Glomerular visceral epithelial cell (primary cell): Measurements from ENCODE around the gene SPACA9.

Experiments
- DNase-seq: peaks from one replicate; pipeline ENCODE4 v3.0.0-alpha.2; 2016; ENCODE audit errors: extremely low spot score

Gene SPACA9

DNA sequence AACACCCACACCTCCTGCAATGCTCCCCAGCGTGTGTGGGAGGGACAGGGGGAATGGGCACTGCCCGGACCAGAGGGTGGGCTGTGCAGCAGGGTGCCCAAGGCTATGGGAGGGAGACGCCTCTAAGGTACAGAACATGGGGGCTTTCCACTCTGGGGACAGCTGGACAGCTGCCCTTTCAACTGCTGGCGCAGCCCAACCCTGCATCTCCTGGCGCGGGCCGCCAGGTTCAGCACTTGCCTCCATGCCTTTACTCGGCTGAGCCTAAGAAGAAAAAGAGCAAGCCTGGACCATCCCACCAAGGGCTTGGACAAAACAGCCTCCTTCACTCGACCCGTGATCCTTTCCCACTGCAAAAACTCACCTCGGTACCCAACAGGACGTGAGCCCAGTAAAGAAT lies 15.6 kb upstream of the SPACA9 start:
- no peak for DNase-seq

DNA sequence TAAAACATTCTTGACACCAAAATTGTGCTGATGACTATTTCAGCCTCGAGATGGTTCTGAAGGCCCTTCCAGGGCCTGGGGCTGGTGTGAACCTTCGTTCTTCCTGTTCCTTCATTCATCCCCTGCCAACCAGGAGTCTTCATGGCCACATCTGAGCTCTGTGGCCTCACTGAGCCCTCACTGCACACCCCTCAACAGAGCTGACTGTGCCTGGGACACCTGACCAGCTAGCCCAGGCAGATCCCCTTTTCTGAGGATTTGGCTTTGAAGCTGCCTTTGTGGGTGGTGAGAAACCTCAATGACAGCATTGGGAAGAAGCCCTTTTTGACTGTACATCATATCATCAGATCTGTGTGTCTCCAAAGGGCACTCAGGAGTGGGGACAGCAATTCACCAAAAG lies 14.4 kb upstream of the SPACA9 start:
- DNase-seq = no peak

DNA sequence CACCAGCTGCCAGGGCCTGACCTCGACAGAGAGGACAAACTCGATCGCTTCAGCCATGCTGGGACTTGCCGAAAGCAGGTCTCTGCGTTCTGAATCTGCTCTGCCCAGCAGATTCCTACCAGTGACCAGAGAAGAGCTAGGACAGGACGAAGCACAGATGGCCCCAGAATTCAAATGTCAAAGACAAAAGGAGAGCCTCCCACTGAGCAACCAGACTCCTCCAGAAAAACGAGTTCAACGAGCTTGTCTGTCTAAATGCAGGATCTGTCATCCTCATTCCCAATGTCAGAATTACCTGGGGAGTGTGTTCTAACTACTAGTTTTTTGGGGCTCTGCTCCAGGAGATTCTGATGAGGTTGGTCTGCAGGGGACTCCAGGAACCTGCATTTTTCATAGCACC lies 14.0 kb upstream of the SPACA9 start:
- DNase-seq = no peak

DNA sequence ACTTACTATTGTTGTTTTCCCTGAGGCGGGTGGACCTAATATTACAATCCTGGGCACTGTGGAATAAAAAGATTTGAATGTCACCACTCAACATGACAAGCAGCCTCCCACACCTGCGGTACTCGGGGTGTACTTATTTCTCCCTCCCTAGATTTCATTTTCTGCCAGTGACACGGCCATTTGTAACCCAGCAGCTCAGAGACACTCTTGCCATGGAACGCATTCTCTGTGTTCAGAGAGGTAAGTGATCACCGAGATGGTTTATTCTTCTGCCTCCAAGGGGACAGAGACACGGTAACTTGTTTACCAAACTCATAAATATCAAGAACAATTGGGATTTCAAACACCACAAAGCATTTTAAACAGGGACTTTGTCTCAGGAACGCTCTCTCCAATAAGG lies 11.8 kb upstream of the SPACA9 start:
- DNase-seq = no peak

DNA sequence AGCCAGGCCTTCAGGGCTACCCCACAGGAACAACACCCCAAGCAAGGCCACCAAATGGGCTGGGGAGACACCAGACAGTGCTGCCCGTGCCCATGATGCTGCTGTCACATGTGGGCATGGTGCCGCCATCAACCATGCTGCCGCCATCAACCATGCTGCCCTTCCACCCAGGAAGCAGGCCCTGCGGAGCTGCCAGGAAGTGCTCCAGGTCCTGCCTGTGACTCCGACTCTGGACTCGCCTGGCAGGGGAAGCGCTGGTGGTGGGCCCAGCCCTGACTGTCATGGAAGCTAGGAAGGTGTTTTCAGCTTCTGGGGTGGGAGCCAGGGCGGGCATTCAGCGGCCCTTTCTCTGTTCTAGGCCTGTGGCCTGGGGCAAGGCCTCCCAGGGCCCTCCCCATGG lies 9.4 kb upstream of the SPACA9 start:
- no peak for DNase-seq

DNA sequence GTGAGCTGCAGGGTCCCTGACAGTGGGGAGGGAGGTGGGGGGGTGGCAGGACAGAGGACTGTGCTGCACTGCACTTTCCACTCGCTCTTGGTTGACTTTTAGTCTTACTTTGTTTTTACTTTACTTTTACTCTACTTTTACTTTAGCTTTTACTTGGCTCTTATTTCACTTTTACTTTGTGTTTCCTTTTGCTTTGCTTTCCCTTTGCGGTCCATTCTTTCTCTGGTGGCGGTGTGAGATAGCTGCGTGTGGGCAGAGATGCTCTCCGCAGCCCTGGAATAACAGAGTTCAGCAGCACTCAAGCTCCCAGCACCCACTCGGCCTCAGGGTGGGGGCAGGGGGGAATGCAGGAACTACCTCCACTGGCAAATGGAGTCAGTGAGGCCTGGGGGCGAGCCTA lies 5.3 kb upstream of the SPACA9 start:
- DNase-seq = no peak

DNA sequence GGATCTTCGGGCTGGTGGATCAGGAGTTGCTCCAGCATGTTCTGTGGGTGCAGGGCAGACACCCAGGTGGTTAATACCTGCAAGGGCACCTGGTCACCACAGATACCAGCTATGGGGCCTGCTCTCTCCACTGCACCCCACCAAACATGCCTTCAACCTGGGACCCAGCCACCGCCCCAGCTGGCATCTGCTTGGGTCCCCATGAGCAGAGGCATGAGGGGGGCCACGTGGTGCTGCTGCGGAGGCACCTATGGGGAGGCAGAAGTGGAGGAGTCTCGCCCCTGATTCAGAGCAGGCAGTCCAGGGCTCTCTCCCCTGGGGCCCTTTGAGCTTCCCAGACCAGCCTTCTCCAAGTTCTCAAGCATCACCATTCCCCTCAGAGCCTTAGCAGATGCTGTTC lies 3.5 kb upstream of the SPACA9 start:
- no peak for DNase-seq

DNA sequence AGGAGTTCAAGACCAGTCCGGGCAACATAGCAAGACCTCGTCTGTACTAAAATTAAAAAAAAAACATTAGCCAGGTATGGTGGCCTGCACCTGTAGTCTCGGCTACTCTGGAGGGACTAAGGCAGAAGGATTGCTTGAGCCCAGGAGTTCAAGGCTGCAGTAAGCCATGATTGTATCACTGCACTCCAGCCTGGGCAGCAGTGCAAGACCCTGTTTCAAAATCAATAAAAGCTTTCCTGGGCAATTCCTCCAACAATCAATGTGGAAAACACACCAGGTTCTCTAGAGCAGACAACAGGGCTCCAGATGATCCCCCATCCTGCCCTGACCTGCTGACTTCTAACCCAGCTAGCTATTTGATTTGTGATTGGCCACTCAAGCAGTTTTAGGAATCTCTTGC lies 1.8 kb upstream of the SPACA9 start:
- no peak for DNase-seq

DNA sequence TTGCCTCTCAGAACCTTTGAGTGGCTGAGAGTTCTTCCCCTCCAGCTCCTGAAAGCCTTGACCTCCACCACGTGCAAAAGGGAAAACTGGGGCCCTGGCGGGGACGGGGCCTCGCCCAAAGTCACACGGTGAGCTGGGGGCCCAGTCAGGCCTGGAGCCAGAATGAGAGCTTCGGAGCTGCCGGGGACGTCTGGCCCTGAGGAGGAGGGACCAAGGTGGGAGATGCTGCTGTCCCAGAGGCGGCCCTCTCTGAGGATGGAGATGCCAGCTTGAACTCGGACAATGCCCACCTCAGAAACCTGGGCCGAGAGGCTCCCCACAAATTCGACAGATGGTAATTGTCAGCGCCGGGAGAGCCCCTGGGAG lies 1.3 kb upstream of the SPACA9 start:
- DNase-seq = no peak

DNA sequence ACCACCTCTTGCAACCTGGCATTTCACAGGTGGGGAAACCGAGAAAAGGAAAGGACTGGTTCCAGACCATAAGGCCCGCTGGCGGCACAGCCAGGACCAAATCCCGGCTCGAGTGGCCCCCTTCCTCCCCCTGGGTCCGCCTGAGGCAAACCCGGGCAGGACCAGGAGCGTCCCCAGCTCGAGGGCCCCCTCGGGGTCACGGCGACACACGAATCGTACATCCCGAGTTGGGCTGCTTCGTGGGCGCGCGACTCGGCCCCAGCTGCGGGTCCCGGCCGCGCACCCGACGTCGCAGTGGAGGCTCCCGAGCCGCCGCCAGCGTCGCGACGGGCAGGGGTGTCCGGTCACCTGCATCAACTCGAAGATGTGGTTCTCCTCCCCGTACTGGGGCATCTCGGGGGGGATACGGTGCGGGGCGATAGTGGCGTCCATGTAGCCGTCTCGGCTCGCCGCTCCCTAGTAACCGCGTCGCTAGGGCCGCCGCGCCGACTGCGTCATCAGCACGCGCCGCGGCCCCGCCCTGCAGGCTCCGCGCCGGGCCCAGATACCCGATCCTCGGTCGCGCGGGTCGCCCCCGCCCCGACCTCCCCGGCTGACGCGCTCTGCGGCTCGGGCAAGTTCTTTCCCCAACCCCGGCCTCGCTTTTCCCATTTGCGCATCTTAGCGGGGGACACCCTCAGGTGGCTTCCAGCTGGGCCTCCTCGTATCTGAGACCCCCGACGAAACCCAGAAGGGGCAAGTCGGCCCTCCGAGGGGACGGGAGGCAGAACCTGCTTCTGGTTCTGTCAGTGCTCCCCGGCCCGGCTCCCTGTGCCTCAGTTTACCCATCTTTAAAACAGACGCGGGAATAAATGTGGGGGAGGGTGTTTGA lies 639 bp upstream of the SPACA9 start, which contains the start of gene AK8:
AK8 (minus strand) TSS at position 461 of the 871 bp plus-strand sequence; CDS start at position 432, 29 bp downstream.
- peak; percentile 69 for DNase-seq

DNA sequence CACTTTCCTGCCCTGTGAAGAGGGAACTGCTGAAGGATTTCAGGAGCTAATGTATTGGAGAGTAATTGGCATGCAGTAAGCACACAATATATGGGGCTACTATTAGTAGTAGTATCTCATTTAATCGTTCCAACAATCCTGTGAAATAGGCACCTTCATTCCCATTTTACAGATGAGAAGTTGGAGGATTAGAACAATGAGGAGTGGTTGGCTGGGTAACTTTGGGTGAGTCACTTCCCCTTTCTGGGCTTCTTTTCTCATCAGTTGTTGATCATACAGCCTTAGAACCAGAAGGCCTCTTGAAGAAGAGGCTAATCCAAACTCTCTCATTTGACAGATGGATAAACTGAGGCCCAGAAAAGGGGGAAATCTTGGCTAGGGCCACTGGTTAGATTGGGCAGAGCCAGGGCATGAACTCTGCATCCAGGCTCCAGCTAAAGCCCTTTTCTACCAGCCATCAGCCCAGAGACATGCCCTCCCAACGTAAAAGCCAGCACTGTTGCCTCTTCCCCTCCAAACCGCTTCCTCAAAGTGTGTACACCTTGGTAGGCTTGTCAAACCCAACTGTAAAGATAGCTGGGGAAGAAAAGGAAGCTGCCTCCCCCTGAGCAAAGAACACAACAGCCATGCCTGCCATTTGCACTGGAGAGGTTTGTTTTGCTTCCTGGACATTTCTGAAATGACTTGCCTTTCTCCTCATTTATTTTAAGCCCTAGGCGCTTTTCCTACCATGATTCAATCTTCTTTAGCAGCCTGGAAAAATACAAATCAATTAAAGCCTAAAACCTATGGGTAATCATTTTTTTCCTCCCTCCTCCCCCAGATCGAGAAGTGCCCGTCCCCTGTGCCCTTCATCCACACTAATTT lies 992 bp downstream of the SPACA9 start:
- no peak for DNase-seq

DNA sequence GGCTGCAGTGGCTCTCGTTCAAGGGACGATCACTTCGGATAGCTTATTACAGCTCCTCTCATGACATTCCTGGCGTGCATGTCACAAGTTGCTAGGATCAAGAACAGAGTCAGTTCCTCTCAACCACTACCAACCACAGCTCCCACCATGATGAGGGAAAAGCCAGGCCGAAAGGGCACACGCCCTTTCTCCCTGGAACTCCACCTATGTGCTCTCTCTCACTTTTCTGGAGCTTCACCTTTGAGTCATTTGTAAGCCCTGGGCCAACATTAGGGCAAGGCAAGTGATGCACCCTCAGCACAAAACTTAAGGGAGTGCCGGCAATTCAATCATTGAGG lies 1.6 kb downstream of the SPACA9 start:
- no peak for DNase-seq

DNA sequence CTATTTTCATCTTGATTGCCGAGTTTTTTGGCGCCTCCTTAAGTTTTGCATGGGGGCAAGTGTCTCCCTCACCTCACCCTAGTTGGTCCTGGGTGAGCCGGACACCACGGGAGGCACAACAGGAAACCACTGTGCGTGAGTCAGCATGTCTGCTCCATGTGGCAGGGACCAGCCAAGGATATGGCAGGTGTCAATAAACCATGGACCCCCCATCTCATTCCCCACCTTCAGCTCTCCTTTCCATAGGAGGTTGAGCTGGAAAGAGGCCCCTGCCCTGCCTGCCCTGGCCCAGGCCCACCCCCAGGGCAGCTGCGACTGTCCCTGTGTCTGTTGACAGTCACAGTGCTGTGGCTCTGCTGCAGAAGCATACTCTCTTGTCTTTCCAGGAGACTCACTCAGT lies 3.1 kb downstream of the SPACA9 start:
- no peak for DNase-seq

DNA sequence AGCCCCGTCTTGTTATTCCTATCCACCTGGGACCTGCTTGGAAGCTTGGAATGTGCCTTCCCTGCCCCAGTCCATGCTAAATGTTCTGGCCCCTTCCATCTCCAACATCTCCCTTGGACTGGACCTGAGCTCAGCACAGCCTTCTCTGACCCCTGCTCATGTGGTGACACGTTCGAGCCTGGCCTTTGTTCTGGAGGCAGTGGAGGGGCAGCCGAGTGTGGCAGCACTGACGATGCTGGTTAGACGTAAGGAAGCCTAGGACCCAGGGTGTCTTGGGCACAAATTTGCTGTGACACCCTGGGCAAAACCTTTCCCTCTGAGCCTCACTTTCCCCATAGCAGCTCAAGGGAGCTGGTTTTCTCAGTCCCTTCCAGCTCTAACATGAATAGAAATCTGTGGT lies 3.9 kb downstream of the SPACA9 start:
- DNase-seq = no peak

DNA sequence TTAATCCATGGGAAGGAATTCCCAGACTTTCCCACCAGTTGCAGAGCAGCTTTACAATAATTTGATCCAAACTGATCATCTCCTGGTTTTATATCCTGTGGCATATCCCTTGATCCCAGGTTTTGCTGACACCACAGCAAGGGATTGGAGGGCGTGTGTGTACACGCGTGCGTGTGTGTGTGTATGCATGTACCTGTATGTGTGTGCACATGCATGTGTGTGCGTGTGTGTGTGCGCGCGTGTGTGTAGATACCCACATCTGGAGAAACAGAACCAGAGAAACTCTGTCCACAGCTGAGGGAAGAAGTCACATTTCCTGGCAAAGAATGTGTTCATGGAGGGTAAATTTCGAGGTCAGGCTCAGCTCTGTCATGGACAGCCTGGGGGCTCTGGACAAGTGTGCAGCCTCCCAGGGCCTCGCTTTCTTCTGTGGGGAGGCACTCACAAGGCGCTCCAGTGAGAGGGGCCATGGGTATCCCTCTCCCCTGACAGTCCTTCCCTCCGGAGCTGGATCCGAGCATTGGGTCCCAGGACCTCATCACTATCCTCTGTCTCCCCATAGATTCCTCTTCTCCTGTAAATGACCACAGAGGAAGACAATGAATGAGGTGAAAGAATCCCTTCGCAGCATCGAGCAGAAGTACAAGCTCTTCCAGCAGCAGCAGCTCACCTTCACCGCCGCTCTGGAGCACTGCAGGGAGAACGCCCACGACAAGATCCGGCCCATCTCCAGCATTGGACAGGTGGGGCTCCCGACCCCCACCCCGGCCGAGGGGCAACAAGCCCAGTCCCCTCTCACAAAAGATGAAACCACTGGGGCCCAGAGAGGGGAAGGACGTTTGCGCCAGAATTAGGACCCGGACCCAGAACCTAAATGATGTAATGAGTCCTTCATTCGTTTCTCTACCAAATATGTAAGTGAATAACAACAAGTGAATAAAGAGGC lies 4.9 kb downstream of the SPACA9 start:
- no peak for DNase-seq

DNA sequence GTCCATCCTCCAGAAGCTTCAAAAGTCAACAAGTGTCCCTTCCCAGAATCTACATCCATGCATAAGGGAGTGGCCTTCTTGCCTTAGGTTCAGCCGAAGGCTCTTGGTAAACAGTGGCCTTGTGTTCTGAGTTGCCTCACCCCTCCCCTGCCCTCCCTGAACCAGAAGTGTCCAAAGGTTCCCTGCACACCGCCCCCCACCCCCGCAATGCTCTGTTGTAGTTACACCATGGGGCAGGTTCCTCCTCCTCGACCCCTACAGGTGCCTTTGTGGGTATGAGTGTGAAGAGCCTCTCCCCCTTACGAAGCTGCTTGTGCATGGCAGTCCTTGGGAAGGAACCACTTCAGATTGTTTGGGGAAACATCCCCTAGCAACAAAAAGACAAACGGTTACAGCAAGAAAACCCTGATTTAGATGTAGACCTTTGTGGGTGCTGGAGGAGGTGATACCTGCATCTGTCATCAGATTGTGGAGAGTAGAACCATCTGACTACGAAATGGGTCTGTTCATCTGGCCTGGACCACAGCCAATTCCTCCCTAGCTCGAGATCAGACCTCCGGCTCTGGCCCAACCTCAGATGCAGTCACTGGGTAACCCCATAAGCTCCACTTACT lies 7.1 kb downstream of the SPACA9 start:
- no peak for DNase-seq

DNA sequence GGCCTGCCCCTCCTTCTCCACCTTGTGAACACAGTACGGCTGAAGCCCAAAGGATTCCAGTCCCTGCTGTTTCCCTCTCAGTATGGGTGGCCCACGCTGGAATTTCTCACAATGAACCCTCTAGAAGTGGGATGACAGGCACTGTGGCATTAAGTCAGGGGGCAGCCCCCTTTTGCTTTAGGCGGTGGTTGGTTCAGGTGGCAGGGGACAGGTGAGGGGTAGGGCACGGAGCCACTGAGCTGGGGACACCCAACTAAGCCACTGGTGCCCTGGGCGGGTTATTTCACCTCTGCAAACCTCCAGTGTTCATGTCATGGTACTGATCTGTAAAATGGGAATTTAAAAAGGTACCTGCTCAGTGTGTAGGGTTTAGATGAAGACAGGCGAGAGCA lies 7.6 kb downstream of the SPACA9 start:
- DNase-seq = no peak

DNA sequence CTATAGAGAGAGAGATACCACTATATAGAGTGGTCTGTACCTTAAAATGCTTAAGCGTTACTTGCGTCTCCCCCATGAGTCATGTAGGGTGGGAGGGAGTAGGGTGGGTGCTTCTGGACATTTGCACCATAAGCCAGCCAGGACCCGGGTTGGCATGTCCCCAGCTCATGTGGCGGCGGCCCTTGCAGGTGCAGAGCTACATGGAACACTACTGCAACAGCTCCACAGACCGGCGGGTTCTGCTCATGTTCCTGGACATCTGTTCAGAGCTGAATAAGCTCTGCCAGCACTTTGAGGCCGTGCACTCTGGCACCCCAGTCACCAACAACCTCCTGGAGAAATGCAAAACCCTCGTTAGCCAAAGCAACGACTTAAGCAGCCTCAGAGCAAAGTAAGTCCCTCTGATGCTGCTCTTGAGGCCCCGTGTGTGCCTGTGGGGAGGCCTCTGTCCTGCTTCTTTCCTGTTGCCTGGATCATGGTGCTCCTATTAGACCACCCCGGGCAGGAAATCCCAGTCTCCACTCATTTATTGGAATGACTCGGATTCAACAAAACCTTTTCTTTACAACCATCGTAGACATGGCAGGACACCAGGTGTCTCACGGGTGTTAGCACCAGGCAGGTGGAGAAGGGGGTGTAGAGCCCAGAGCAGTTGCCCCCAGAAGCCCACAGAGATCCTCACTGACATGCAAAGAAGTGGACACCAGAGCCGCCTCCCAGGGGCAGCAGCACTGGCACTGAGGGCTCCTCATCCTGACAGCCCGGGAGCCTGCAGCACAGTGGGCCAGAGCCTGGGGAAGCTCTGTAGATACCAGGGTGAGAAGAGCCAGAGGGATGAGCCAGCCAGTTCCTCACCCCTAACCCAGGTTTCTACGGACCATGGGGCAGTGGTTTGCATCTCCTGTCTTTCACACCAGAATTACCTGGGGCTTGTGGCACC lies 8.8 kb downstream of the SPACA9 start:
- DNase-seq = no peak

DNA sequence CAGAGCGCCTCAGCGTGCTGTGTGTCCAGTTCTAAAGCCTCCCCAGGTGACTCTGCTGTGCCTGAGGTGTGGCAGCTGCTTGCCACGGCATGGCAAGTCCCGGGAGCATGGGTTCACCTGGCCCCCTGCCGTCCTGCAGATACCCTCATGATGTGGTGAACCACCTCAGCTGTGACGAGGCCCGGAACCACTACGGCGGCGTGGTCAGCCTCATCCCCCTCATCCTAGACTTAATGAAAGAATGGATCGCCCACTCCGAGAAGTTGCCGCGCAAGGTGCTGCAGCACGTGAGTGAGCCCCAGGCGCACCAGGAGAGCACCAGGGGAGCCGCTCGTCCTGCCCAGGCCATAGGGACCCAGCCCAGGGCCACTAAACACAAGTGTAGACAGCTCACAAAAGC lies 9.5 kb downstream of the SPACA9 start:
- no peak for DNase-seq

DNA sequence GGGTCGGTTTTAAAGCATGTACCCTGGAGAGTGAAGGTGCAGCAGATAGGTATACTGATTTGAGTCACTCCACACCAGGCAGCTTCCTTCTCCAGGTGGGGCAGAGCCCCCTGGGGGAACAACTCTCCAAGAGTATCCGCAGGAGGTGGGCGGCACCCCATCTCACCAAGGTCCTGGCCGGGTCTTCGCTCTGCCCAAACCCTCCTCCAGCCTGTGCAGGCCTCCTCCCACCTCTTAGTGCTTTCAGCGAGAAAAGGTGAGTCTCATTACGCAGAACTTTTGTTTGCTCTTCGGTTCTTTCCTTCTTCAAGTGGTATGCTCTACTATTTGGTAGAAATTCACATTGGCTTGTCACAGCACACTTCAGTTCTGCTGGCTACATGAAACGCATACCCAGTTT lies 13.7 kb downstream of the SPACA9 start:
- DNase-seq = no peak
